Tibial nerve (tissue), 4 donors: ENCODE results near the gene TMEM219. TPM values are rescaled to one million over a fixed set of nuclear protein-coding genes. Genes with fewer than 3 reads are reported as not detected.
"Not testable (repeated sequence)": the region's sequence is repeated elsewhere in the genome, so short reads cannot be mapped to it uniquely, and the experiment has no call there.

ENCODE experiments used
- DNase-seq, 2 donors: peaks; one replicate each; pipeline ENCODE4 v3.0.0-alpha.2; 2019; ENCODE audit warnings: low spot score in 2 of 2
- H3K27ac ChIP-seq, 4 donors: fragments of 200-600 bp; sonication (generic) in 3 of 4; one replicate each; pipeline ENCODE4 v1.5.1; 2017 to 2019; ENCODE audit warnings: mild to moderate bottlenecking in 1 of 4
- H3K27me3 ChIP-seq, 2 donors: fragments of 200-600 bp; sonication (generic) in 1 of 2; one replicate each; pipeline versions ENCODE4 v1.5.1 to v1.6.0; 2017 to 2019
- H3K36me3 ChIP-seq, 3 donors: fragments of 200-600 bp; sonication (generic); one replicate each; pipeline ENCODE4 v1.5.1; 2018 to 2019
- H3K4me1 ChIP-seq, 4 donors: fragments of 200-600 bp; sonication (generic) in 3 of 4; one replicate each; pipeline ENCODE4 v1.5.1; 2017 to 2019
- H3K4me3 ChIP-seq, 4 donors: fragments of 200-600 bp; sonication (generic) in 3 of 4; one replicate each; pipeline ENCODE4 v1.5.1; 2017 to 2019; ENCODE audit warnings: mild to moderate bottlenecking in 1 of 4, moderate library complexity in 1 of 4
- H3K9me3 ChIP-seq, 4 donors: fragments of 200-600 bp; sonication (generic) in 3 of 4; one replicate each; pipeline ENCODE4 v1.5.1; 2017 to 2019
- EP300 ChIP-seq, 2 donors: sonication (generic); formaldehyde crosslinking; IDR thresholded peaks; one replicate each; pipeline ENCODE4 v1.6.1; 2017; ENCODE audit warnings: antibody characterized with exemption in 2 of 2, mild to moderate bottlenecking in 1 of 2
- POLR2A ChIP-seq, 2 donors: fragments of 450-650 bp; IDR thresholded peaks; one replicate each; pipeline ENCODE4 v1.6.1; 2017; ENCODE audit warnings: antibody characterized with exemption in 2 of 2, mild to moderate bottlenecking in 2 of 2, moderate library complexity in 2 of 2
- WGBS, 2 donors: methylation state at CpG; one replicate each; pipeline ENCODE4 v1.1.5; 2018; 5-methylcytosine and 5-hydroxymethylcytosine counted together
- total RNA-seq, 4 donors: library from RNA; depleted of rRNA; stranded (reverse); fragments of >200 nt; gene quantifications; one replicate each; pipeline ENCODE4 v1.1.0, GENCODE V29; 2016
- TF ChIP-seq, protein P1 (sequence below), 5 experiments: fragments of 200-600 bp in 3 of 5; fragments of 450-650 bp in 2 of 5; sonication (generic) in 3 of 5; IDR thresholded peaks; one replicate each; pipeline ENCODE4 v1.5.1; 2016 to 2019; ENCODE audit warnings: antibody characterized with exemption in 5 of 5, mild to moderate bottlenecking in 3 of 5, moderate library complexity in 2 of 5

TMEM219 gene
- total RNA-seq, 4 donors from 2014 or later = 83.1 to 144 (median 103) TPM

DNA sequence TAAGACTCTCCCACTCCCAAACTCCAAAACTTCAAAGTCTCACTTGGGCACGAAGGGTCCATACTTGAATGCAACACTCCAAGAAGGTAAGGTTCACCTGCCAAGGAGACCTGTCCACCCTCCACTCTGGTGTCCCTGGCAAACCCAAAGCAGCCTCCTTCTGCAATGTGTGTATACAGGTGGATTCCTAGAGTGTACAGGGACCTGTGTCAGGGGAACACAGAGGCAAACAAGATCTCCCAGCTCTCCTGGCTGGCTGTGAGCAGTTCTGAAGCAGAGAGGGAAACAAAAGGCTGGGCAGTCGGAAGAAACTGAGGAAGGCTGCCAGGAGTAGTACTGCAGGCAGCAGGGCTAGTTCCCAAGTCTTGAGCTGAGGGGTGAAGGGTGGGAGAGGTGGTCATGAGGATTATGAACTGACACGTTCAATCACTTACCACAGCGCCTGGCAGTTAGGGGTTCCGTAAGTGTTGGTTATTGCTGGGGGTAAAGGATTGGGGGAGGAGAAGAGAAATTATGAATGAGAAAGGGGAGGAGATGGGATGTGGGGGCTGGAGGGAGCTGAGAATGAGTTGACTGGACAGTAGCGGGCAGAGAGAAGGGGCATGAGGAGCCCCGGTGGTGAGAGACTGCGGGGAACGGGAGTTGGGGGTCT lies 36.6 kb upstream of the TMEM219 start:
- H3K27ac ChIP-seq = peak overlapping the region; percentile 78 to 93 (median 85)
- H3K4me3 ChIP-seq = peak overlapping the region; percentile 78 to 84 (median 80)
- no peaks in the 10 kb centered on the region for H3K27me3 ChIP-seq
- TF ChIP-seq, protein P1, sequence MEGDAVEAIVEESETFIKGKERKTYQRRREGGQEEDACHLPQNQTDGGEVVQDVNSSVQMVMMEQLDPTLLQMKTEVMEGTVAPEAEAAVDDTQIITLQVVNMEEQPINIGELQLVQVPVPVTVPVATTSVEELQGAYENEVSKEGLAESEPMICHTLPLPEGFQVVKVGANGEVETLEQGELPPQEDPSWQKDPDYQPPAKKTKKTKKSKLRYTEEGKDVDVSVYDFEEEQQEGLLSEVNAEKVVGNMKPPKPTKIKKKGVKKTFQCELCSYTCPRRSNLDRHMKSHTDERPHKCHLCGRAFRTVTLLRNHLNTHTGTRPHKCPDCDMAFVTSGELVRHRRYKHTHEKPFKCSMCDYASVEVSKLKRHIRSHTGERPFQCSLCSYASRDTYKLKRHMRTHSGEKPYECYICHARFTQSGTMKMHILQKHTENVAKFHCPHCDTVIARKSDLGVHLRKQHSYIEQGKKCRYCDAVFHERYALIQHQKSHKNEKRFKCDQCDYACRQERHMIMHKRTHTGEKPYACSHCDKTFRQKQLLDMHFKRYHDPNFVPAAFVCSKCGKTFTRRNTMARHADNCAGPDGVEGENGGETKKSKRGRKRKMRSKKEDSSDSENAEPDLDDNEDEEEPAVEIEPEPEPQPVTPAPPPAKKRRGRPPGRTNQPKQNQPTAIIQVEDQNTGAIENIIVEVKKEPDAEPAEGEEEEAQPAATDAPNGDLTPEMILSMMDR (IDR thresholded peaks at IDR 0.05) = no peak
- TF ChIP-seq POLR2A (IDR thresholded peaks at IDR 0.05) (no peak), EP300 (IDR thresholded peaks at IDR 0.05) (no peak)
- DNase-seq = no peak
- H3K9me3 ChIP-seq = no peaks in the 10 kb centered on the region
- H3K36me3 ChIP-seq = peaks cover 0 to 33% (median 13%) of the 10 kb centered on the region in 3 donors
- peaks cover 0 to 39% (median 19%) of the 10 kb centered on the region in 4 donors for H3K4me1 ChIP-seq
- 6% methylated on average over 9 of the region's 9 CpGs for WGBS, 2 donors

DNA sequence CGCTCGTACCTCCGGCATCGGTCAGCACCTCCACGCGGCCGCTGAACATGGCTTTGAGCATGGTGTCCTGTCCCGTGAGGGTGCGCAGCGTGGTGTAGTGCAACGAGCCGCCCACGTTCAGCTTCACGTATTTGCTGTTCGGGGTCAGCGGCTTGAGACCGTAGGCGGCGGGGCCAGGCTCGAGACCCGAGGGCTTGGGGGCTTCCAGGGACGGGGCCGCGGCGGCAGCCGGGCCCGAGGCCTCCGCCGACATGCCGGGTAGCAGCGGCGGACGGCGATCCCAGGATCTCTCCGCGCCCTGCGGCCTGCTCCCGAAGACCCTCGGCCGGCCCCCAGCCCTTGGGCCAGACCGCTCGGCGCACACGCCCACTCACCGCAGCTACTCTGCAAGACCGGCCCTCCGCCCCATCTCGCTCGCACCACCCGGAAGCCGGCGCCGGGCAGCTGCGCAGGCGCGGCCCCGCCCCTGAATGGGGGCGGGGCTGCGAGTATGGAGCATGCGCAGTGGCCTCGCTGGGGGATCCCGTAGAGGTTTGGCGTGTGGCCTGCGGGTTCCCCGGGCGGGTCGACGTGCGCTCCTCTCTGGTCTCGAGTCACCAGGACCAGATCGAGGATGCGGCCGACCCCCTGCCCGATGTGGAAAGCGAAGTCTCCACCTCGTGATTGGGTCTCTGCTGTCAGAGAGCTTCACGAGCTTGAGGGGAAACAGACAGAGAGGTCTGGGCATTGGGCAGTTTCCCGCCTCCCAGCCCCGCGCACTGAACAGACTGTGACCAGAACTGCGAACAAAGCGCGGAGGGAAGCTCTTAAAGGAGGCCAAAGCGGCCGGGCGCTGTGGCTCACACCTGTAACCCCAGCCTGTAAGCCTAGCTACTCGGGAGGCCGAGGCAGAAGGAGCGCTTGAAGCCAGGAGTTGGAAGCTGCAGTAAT lies 35.8 kb upstream of the TMEM219 start, which contains the start of gene KCTD13:
Gene KCTD13 (minus strand): TSS at position 446 of the 930 bp plus-strand sequence. CDS start 193 bp downstream, at position 253.
- Histone ChIP-seq H3K36me3 (peaks cover 0 to 26% (median 13%) of the 10 kb centered on the region in 3 donors), H3K27ac (peak within 1 kb of the TSS; percentile 78 to 93 (median 85)), H3K27me3 (no peaks in the 10 kb centered on the region), H3K9me3 (no peaks in the 10 kb centered on the region), H3K4me3 (peak within 1 kb of the TSS; percentile 78 to 84 (median 80)), H3K4me1 (peaks cover 0 to 39% (median 19%) of the 10 kb centered on the region in 4 donors)
- TF ChIP-seq EP300 (IDR thresholded peaks at IDR 0.05) = peak; percentile 72 to 96
- peak; percentile 76 to 91 for TF ChIP-seq POLR2A (IDR thresholded peaks at IDR 0.05)
- TF ChIP-seq, protein P1 (IDR thresholded peaks at IDR 0.05) = peak in 1 of 5 experiments; percentile 33
- DNase-seq = peak; percentile 73 to 80
- WGBS, 2 donors = 0 to 1% methylated on average over 45 to 46 of the region's 89 CpGs

DNA sequence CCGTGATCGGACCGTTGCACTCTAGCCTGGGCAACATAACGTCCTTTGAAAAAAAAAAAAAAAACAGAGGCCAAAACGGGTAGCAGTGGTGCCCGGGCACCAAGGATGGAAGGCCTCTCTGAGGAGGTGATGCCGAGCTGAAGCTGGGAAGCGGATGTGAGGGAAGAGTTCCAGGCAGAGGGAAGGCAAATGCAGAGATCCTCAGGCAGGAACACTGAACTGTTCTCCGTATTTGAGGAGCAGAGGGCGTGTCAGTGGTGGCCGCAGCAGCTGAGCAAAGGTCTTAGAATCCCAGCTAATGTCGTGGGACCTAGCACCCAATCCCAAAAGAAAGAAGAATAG lies 35.2 kb upstream of the TMEM219 start:
- Histone ChIP-seq H3K9me3 (no peaks in the 10 kb centered on the region), H3K36me3 (peaks cover 0 to 19% (median 13%) of the 10 kb centered on the region in 3 donors), H3K4me1 (peaks cover 0 to 39% (median 19%) of the 10 kb centered on the region in 4 donors), H3K4me3 (peak overlapping the region; percentile 78 to 84 (median 80)), H3K27me3 (no peaks in the 10 kb centered on the region), H3K27ac (peak overlapping the region; percentile 78 to 93 (median 85))
- WGBS, 2 donors = 1% methylated on average over 11 to 12 of the region's 12 CpGs
- no peak for TF ChIP-seq EP300 (IDR thresholded peaks at IDR 0.05)
- TF ChIP-seq POLR2A (IDR thresholded peaks at IDR 0.05) = no peak
- TF ChIP-seq, protein P1 (IDR thresholded peaks at IDR 0.05) = no peak
- DNase-seq = peak in 1 of 2 donors; percentile 6

DNA sequence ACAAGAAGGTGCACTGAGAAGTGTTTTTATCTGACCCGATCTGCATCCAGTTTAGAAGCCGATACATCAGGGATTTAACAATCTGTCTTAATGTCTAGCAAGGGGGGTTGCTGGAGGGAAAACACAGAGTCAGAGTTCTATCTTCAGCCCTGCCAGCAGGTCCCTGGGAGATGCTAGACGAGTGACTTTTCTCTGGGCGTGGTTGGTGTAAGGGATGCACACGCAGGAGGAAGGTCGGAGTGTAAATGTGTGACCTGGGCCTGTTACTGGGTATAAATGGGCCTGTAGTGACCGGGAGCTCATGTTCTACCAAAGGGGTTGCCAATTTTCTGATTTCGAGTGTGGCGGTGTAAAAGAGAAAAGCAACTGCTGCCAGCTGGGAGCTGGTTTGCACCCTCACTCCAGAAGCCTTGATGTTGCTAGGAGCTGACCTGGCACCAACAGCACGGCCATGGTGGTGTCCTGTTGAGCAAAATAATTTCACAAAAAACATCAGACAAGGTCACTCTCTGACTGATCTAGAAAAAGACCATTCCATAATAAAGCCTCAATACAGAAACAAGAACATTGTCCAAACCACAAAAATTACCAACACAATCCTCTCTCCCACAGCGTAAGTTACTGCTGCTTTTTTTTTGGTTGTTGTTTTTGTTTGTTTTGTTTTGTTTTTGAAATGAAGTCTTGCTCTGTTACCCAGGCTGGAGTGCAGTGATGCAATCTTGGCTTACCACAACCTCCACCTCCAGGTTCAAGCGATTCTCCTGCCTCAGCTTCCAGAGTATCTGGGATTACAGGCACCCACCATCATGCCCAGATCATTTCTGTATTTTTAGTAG lies 34.6 kb upstream of the TMEM219 start:
- peak overlapping the region; percentile 78 to 84 (median 80) for H3K4me3 ChIP-seq
- H3K4me1 ChIP-seq = peaks cover 0 to 35% (median 19%) of the 10 kb centered on the region in 4 donors
- H3K27me3 ChIP-seq = no peaks in the 10 kb centered on the region
- H3K9me3 ChIP-seq = no peaks in the 10 kb centered on the region
- no peak for DNase-seq
- H3K27ac ChIP-seq = peak overlapping the region in 3 of 4 donors; percentile 81 to 93 (median 89)
- TF ChIP-seq POLR2A (IDR thresholded peaks at IDR 0.05) = no peak
- TF ChIP-seq, protein P1 (IDR thresholded peaks at IDR 0.05) = no peak
- no peak for TF ChIP-seq EP300 (IDR thresholded peaks at IDR 0.05)
- WGBS, 2 donors = 51 to 53% methylated on average over 12 of the region's 12 CpGs
- H3K36me3 ChIP-seq = peaks cover 0 to 15% (median 8%) of the 10 kb centered on the region in 3 donors

DNA sequence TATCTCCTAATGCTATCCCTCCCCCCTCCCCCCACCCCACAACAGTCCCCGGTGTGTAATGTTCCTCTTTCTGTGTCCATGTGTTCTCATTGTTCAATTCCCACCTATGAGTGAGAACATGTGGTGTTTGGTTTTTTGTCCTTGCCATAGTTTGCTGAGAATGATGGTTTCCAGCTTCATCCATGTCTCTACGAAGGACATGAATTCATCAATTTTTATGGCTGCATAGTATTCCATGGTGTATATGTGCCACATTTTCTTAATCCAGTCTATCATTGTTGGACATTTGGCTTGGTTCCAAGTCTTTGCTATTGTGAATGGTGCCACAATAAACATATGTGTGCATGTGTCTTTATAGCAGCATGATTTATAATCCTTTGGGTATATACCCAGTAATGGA lies 30.1 kb upstream of the TMEM219 start:
- not testable (repeated sequence) for H3K36me3 ChIP-seq, H3K27me3 ChIP-seq, H3K9me3 ChIP-seq, H3K4me3 ChIP-seq, DNase-seq, H3K27ac ChIP-seq
- 89 to 92% methylated on average over 2 of the region's 2 CpGs for WGBS, 2 donors
- H3K4me1 ChIP-seq = peaks cover 0 to 12% (median 9%) of the 10 kb centered on the region in 4 donors
